ENCODE measurements around the gene INS.

INS gene

GRCh38 chr11:2160736-2161259 lies at the start of gene INS:
TSS of gene INS (minus strand) at chr11:2161209. CDS start at chr11:2160971, 238 bp downstream.
- no peak for DNase-seq

DNA sequence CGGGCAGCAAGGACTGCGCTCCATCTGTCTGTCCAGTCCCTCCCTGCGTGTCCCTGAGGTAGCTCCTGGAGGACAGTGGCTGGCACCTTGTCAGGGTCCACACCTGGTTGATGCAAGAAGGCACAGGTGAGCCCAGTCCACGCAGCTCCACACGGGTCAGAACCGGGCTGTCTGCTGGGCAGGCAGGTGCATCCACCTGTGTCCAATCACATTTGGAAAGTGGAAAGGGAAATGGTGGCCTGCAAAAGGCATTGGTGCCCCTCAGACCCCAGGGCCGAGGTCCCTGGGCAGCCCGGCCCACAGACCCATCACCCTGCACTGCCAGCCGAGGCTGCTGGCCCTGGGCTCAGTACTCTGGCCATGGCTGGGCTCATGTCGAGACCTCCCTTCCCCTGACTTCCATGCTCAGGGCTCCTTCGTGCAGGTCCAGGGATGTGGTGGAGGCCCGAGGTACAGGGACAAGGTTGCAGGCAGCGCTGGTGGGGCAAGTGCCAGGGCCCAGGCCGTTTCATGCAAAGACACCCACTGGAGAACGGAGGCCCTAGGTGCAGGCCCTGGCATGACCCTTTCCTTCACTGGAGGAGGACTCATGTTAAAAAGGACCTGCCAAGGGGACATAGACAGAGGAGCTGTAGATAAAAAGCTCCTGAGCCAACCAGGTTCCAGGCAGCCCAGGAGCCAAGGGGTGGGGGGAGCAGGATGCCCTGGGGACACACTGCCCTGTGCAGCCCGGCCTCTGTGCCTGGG lies 49.5 kb upstream of the INS start:
- no peak for DNase-seq

- no peak for DNase-seq
These were observed 48.9 kb upstream of the INS start for GRCh38 chr11:2209900-2210321.

DNA sequence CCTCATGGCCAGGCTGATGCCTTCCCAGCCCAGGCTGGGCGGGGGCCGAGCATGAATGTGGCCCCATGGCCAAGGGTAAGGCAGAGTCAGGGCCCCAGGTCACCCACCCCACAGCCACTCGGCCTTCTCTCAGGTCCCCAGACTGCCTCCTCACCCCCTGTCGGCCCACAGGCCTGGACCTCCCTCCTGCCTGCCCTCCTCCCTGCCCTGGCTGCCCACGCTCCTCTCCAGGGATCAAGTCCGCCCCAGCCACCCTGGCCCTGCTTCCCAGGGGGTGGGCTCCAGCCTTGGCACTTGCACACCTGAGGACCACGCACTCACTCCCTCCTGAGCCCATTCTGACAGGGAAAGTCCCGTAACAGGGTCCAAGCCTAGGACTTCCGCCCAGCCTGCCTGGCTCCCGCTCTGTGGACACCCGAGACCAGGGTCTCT lies 48.4 kb upstream of the INS start:
- no peak for DNase-seq

GRCh38 chr11:2208691-2209369 lies 47.8 kb upstream of the INS start:
- DNase-seq = no peak

DNA sequence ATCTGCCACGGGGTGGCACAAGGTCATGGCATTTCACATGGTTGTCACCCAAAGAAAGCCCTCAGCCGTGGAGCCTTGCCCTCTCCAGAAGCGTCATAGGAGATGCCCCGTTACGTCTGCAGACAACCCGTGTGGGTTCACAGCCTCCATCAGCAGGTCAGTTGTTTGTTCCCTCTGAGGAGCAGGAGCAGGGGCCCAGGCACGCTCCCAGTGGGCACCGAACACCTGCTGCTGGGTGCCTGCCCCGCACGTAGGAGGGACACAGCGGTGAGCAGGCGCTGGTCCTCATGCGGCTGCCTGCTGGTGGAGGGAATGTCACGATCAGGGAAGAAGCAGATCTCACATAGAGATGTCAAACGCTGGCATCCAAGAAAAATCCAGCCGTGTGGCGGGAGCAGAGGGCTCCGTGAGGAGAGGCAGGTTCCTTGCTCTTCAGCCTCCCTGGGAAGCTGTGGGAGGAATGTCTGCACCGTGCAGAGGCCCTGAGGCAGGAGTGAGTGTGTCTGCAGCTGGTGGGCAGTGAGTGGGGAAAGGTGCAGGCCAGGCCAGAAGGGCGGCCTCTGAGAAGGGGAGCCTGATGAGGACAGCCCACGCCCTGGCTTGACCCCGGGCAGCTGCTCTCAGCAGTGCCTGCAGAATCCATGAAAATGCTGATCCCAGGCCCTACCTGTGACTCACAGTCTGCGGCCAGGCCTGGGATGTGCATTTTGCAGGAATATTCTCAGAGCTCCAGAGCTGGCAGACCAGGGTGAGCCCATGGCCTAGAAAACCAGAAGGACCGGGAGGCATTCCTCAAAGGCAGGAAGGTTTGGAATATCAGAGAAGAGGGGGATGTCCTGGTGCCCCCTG lies 47.0 kb upstream of the INS start:
- DNase-seq = no peak

GRCh38 chr11:2207212-2207611 lies 46.2 kb upstream of the INS start:
- no peak for DNase-seq

- no peak for DNase-seq
These were observed 45.1 kb upstream of the INS start for GRCh38 chr11:2205981-2206690.

DNA sequence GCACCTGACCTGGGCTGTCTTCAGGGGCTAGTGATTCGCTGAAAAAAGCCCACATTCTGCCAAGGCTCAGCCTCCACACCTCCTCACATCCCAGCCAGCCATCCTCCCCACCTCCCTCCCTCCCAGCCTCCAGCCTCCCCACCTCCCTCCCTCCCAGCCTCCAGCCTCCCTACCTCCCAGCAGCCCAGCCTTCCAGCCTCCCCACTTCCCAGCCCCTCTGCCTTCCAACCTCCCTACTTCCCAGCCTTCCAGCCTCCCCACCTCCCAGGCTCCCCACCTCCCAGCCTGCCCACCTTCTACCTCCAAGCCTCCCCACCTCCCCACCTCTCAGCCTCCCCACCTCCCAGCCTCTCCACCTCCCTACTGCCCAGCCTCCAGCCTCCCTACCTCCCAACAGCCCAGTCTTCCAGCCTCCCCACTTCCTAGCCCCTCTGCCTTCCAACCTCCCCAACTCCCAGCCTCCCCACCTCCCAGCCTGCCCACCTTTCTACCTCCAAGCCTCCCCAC lies 44.3 kb upstream of the INS start:
- no peak for DNase-seq

GRCh38 chr11:2204361-2205213 lies 43.6 kb upstream of the INS start:
- no peak for DNase-seq

DNA sequence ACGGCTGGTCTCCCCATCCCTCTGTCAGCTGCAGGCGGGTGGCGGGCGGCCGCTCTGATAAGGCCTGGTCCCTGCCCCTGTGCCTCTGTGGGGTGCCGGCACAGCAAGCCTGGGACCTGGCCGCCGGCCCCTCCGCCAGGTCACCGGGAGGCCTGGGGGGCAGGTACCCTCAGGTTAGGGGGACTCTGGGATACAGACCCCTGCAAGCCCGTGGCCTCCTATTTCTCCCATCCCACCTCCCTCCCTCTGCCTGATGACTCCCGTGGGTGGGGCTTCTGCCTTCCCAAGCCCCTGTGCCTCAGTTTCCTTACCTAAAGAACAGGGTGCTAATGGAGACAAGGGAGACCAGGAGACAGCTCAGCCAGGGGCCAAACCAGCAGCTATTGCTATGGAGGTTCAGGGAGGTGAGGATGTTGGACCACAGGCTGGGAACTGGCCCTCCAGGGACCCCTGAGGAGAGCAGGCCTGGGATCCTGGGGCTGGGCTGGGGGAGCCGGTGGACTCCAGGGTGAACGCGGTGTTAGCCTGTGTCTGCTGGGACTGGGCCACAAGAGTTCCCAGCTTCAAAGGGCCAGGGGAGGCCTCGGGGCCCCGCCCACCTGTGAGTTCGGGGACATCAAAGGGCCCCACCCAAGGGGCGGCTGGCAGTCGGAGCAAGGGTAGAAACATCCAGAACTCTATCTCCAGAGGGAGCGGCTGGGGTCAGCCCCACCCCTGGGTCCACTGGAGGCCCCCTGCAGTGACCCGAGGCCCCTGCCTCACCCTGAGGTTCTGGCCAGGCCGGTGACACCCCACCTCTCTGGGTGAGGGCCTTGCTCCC lies 42.6 kb upstream of the INS start:
- DNase-seq = no peak

- DNase-seq = no peak
These were observed 42.0 kb upstream of the INS start for GRCh38 chr11:2202900-2203439.

DNA sequence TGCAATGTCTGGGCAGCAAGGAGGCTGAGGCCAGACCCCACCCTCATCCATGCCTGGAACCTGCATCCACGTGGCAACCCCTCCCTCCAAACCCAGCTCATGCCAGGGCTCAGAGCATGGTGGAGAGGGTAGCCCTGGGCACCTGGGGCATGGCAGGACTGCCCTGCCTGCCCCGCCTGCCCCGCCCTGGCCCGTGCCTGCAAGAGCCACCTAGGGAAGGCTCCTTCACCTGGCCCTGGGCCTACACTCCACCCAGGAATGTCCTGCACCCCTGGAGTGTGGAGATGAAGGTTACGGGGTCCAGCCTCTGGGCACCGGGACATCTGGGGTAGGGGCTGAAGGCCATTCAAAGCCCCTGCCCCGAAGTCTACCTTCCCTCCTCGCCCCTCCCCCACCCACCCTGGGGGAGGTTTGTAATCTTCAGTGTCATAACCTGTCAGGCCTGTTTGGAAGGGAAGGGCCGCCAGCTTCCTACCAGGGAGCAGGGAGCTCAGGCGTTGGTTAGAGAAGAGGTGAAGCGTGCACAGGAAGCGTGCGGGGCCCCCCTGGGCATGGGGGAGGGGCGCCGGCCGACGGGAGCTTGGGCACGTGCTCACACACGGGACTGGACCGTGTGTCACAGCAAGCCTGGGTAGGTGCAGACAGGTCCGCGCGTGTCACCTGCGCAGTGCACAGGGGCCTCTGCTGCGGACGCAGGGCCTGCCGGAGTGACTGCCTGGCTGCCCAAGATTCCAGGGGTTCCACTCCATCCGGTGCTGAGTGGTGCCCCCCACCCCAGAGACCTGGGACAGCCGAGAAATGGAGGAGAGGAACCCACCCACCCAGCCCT lies 41.3 kb upstream of the INS start:
- no peak for DNase-seq

DNA sequence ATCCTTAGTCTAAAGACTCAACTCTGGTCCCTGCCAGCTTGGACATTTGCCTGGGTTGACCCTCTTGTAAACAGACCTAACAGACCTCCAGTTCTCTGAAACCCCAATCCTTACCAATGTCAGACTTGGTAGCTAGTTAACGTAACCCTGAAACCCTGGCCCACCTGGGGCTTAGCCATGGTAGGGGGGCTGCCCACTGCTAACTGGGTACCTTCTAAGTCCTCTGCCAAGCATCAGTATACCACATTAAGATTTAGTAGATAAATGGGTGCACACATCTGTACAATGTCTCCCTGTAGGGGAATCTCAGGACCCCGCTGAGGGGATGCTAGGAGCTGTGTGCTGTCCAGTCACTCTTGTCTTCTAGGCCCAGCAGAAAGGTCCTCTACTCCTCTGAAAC lies 40.5 kb upstream of the INS start:
- no peak for DNase-seq

DNA sequence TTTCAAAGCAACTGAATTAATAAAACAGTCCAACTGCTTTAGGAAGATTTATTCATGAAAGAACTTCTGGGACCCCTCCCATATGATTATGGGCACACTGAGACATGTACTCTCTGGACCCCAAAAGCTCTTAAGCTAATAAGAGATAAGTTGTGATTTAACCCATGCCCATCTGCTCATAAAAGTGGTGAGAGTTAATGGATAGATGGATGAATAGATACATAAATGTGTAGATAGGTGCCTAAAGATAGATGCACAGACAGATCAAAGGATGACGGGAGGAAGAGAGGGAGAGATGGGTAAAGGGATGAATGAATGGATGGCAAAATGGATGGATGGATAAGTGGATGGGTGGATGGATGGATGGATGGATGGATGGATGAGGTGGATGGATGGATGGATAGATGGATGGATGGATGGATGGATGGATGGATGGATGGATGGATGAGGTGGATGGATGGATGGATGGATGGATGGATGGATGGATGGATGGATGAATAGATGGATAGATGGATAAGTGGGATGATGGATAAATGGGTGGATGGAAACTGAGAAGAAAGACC lies 40.0 kb upstream of the INS start:
- DNase-seq = no peak

DNA sequence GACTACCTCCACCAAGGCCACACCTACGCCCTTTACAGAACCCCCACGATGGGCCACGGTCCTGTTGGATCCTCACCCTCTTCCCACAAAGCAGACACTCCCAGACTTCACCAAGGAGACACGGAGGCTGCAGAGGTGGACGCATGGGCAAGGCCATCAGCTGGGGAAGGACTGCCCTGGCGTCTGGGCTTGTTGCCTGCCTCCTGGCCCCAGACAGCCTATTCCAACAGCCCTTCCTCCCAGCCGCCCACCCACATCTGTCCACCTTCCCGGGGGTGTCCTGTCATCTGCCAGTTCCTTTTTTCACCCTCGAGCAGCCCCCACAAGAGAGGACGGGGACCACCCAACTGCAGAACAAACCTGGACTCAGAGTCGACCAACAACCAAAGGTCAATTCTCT lies 39.5 kb upstream of the INS start:
- no peak for DNase-seq

DNA sequence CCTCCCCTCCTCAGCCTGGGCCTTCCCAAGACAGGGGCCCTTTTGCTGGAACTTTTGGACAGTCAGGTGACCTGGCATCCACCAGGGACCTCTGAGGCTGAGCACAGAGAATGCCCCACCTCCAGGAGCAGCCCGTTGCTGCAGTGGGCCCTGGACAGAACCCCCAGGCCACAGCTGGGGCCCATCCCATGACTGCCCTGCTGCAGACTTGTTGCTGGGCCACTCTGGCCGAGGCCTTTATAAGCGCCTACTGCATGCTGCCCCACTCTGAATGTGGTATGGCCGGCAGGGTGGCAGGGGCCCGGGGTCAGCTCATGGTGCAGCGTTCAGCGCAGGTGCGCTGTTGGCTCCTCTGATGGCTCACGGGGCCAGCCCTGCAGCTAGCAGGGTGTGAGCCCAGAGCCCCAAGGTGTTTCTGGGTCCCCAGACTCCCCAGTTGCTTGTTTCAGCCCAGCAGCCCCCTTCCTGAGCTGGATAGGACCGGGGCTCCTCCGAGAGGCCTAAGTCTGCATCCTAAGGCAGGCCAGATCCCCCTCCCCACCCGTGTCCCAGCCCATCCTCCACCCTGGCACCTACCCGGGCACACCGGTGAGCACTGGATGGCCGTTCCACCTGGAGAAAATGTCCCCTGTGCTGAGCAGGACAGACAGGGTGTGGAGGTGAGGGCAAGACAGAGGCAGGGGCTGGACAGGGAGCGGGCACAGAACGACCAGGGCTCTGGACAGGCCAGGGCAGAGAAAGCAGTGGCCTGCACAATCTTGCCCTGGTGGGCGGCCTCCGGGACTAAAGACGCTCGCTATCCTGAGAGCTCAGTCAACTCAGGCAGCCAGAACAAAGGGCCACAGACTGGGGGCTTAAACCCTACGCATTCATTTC lies 38.7 kb upstream of the INS start:
- DNase-seq = no peak
